Measurements from ENCODE around the gene UQCR11.

The UQCR11 gene

GRCh38 chr19:1585243-1585580 lies 20.1 kb downstream of the UQCR11 start:
- no peak for DNase-seq

- DNase-seq, result no peak
Observed at GRCh38 chr19:1584500-1585242, 20.6 kb downstream of the UQCR11 start.

GRCh38 chr19:1582201-1582600 lies 23.1 kb downstream of the UQCR11 start:
- no peak for DNase-seq

- no peak for DNase-seq
Observed at GRCh38 chr19:1580957-1581356, 24.3 kb downstream of the UQCR11 start.

- no peak for DNase-seq
Observed at GRCh38 chr19:1580382-1580781, 24.9 kb downstream of the UQCR11 start.

- no peak for DNase-seq
Observed at GRCh38 chr19:1579222-1579621, 26.0 kb downstream of the UQCR11 start.

- DNase-seq, result no peak
Observed at GRCh38 chr19:1577929-1578618, 27.2 kb downstream of the UQCR11 start.

GRCh38 chr19:1577090-1577928 lies 28.0 kb downstream of the UQCR11 start:
- no peak for DNase-seq

- DNase-seq, result no peak
Observed at GRCh38 chr19:1576242-1577089, 28.8 kb downstream of the UQCR11 start.

GRCh38 chr19:1575323-1576241 lies 29.7 kb downstream of the UQCR11 start:
- DNase-seq, result no peak

- no peak for DNase-seq
Observed at GRCh38 chr19:1574354-1575136, 30.7 kb downstream of the UQCR11 start.

GRCh38 chr19:1572795-1573194 lies 32.5 kb downstream of the UQCR11 start:
- no peak for DNase-seq

- DNase-seq, result no peak
Observed at GRCh38 chr19:1571358-1571757, 33.9 kb downstream of the UQCR11 start.

GRCh38 chr19:1570836-1571235 lies 34.4 kb downstream of the UQCR11 start:
- DNase-seq, result no peak

- no peak for DNase-seq
Observed at GRCh38 chr19:1569997-1570396, 35.3 kb downstream of the UQCR11 start.

- DNase-seq, result peak; percentile 83
Observed at GRCh38 chr19:1568320-1569019, 36.8 kb downstream of the UQCR11 start, which contains the start of gene MEX3D. TSS of gene MEX3D (minus strand) at chr19:1568325. CDS start at chr19:1568058, 267 bp downstream.

- DNase-seq, result no peak
Observed at GRCh38 chr19:1567848-1568227, 37.4 kb downstream of the UQCR11 start.

GRCh38 chr19:1567116-1567847 lies 38.0 kb downstream of the UQCR11 start:
- DNase-seq, result no peak

GRCh38 chr19:1566392-1567115 lies 38.7 kb downstream of the UQCR11 start:
- DNase-seq, result no peak
